HG03520 (cell line): ENCODE measurements around the gene USP24.
"Not testable (repeated sequence)": the region's sequence is repeated elsewhere in the genome, so short reads cannot be mapped to it uniquely, and the experiment has no call there.

Experiments
- ATAC-seq: cut with Tn5 transposase; IDR thresholded peaks from one replicate; pipeline ENCODE4 v1.9.1; 2021; ENCODE audit warnings: mild to moderate bottlenecking, moderate library complexity; ENCODE audit not compliant: unreplicated experiment

Gene USP24

GRCh38 chr1:55197099-55197498, 18.1 kb downstream of the USP24 start:
- ATAC-seq: no peak

GRCh38 chr1:55196433-55197035, 18.6 kb downstream of the USP24 start:
- no peak for ATAC-seq

GRCh38 chr1:55195521-55196233, 19.5 kb downstream of the USP24 start:
- ATAC-seq: no peak

GRCh38 chr1:55194851-55195250, 20.3 kb downstream of the USP24 start:
- ATAC-seq: no peak

GRCh38 chr1:55192093-55192492, 23.1 kb downstream of the USP24 start:
- no peak for ATAC-seq

- ATAC-seq: not testable (repeated sequence)
Measured at GRCh38 chr1:55191219-55191952, 23.8 kb downstream of the USP24 start.

GRCh38 chr1:55190109-55190508, 25.1 kb downstream of the USP24 start:
- ATAC-seq: no peak

GRCh38 chr1:55188909-55189308, 26.3 kb downstream of the USP24 start:
- ATAC-seq: no peak

GRCh38 chr1:55185832-55186231, 29.3 kb downstream of the USP24 start:
- ATAC-seq: no peak

GRCh38 chr1:55184859-55185258, 30.3 kb downstream of the USP24 start:
- ATAC-seq: no peak

- no peak for ATAC-seq
Measured at GRCh38 chr1:55181666-55182065, 33.5 kb downstream of the USP24 start.

- ATAC-seq: no peak
Measured at GRCh38 chr1:55180075-55180670, 35.0 kb downstream of the USP24 start.

GRCh38 chr1:55179177-55179835, 35.9 kb downstream of the USP24 start:
- no peak for ATAC-seq

GRCh38 chr1:55172687-55173086, 42.5 kb downstream of the USP24 start:
- ATAC-seq: no peak

GRCh38 chr1:55172272-55172671, 42.9 kb downstream of the USP24 start:
- no peak for ATAC-seq

- ATAC-seq: no peak
Measured at GRCh38 chr1:55171694-55172093, 43.5 kb downstream of the USP24 start.

GRCh38 chr1:55170426-55170825, 44.7 kb downstream of the USP24 start:
- no peak for ATAC-seq

- ATAC-seq: no peak
Measured at GRCh38 chr1:55169126-55169525, 46.0 kb downstream of the USP24 start.

- ATAC-seq: no peak
Measured at GRCh38 chr1:55168353-55168752, 46.8 kb downstream of the USP24 start.

- no peak for ATAC-seq
Measured at GRCh38 chr1:55167224-55167871, 47.8 kb downstream of the USP24 start.

- ATAC-seq: no peak
Measured at GRCh38 chr1:55164906-55165305, 50.3 kb downstream of the USP24 start.
